HUES6 (cell line): Measurements from ENCODE around the gene MFAP4.

Source experiments
- H3K27ac ChIP-seq: 2 replicates; pipeline ENCODE4 v1.7.0; 2013; ENCODE audit warnings: low read depth, mild to moderate bottlenecking, low read length, inconsistent platforms
- H3K27me3 ChIP-seq: 2 replicates; pipeline ENCODE4 v1.6.1; 2013; ENCODE audit warnings: low read length; ENCODE audit not compliant: control insufficient read depth, insufficient read depth
- H3K36me3 ChIP-seq: 2 replicates; pipeline ENCODE4 v1.6.1; 2013; ENCODE audit warnings: low read length; ENCODE audit not compliant: control insufficient read depth, insufficient read depth
- H3K4me1 ChIP-seq: 2 replicates; pipeline ENCODE4 v1.6.1; 2013; ENCODE audit warnings: low read length; ENCODE audit not compliant: control insufficient read depth, insufficient read depth
- H3K4me3 ChIP-seq: 2 replicates; pipeline ENCODE4 v1.5.1; 2013; ENCODE audit warnings: low read depth, low read length
- H3K9ac ChIP-seq: one replicate; pipeline ENCODE4 v1.6.1; 2013; ENCODE audit warnings: mild to moderate bottlenecking, low read length
- H3K9me3 ChIP-seq: 2 replicates; pipeline ENCODE4 v1.6.1; 2013; ENCODE audit warnings: low read depth, low read length; ENCODE audit not compliant: control insufficient read depth, insufficient read depth

Gene MFAP4

DNA sequence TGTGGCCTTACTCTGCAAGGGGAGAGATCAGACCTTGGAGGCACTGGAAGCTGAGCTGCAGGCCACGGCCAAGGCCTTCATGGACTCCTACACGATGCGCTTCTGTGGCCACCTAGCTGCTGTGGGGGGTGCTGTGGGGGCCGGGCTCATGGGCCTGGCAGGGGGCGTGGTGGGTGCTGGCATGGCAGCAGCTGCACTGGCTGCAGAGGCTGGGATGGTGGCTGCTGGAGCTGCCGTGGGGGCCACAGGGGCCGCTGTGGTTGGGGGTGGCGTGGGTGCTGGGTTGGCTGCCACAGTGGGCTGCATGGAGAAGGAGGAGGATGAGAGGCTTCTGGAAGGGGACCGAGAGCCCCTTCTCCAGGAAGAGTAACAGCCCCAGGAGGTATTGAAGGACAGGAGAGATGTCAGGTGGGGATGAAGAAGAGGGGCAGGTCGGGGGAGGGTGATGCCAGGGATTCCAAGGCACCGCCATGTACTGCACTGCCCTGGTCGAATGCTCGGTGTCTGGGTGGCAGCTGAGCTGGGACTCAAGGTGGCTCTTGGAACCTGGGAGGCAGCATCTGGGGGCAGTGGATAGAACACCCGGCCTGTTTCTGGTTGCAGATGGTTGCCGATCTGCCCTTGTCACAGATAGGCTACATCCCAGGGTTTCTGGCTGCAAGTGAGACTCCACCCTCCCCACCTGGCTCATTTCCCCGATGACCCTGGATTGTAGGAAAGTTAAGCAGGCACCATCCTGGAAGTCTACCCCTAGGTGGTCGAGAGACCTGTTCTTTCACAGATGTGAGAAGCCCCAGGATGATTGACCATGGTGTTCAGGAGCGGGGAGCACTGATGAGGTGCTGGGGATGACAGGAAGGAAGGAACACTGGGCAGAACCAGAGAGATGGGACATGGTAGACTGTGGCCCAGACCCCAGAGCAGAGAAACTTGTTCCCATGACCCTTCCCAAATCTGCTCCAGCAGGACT is 29.1 kb upstream of the MFAP4 start:
- no peaks in the 10 kb centered on the region for H3K27me3 ChIP-seq
- no peak overlapping the region for H3K9ac ChIP-seq
- H3K4me3 ChIP-seq, result no peak overlapping the region
- peaks cover 5% of the 10 kb centered on the region for H3K4me1 ChIP-seq
- no peaks in the 10 kb centered on the region for H3K36me3 ChIP-seq
- no peak overlapping the region for H3K27ac ChIP-seq
- no peaks in the 10 kb centered on the region for H3K9me3 ChIP-seq

DNA sequence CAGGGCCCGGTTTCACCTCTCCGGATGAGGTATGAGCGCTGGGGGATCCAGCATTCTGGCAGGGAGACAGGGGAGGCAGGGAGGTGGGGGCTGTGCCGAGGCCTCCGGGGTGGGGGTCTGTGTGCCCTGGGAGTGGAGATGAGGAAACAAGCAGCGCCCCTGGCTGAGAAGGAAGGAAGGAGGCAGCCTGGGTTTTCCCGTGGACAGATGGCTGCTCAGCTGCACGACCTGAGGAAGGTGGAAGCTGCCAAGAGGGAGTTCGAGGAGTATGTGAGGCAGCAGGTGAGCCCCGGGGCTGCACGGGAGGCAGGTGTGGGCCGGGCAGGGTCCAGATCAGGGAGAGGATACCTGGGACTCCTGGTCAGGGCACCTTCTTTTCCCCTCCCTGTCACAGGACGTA is 28.3 kb upstream of the MFAP4 start:
- no peaks in the 10 kb centered on the region for H3K9me3 ChIP-seq
- H3K27ac ChIP-seq, result no peak overlapping the region
- no peaks in the 10 kb centered on the region for H3K27me3 ChIP-seq
- H3K9ac ChIP-seq, result no peak overlapping the region
- H3K36me3 ChIP-seq, result no peaks in the 10 kb centered on the region
- H3K4me3 ChIP-seq, result no peak overlapping the region
- peaks cover 10% of the 10 kb centered on the region for H3K4me1 ChIP-seq

DNA sequence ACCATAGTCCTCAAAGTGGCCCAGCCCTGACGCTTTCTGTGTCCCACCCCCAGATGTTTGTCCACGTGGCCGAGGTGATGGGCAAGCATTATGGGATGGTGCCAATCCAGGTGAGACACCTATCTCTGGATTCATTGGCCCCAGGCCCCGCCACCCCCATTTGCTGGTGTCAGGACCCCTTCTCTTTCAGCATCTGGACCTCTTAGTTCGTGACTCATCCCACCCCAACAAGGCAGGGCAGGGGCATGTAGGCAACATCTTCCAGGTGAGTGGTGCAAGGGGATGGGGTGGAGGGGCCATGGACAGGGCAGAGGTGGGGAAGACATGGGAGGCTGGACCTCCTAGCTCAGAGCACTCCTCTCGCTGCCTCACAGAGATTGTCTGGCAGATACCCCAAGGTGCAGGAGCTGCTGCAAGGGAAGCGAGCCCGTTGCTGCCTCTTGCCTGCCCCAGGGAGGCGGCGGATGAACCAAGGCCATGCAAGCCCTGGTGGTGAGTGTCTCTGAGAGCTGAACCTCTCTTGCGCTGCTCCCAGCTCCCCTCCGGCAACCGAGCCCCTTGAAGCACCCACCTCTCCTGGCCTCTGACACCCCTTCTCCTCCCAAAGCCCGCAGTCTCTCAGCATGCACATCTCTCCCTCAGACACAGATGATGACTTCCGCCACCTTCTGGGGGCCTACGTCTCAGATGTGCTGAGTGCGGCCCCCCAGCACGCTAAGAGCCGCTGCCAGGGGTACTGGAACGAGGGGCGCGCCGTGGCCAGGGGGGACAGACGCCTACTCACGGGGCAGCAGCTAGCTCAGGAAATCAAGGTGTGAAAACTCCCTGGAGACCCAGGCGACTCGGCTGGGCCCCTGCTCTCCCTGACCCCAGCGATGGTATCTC is 27.6 kb upstream of the MFAP4 start:
- Histone ChIP-seq H3K36me3 (no peaks in the 10 kb centered on the region), H3K27ac (no peak overlapping the region), H3K27me3 (no peaks in the 10 kb centered on the region), H3K4me3 (no peak overlapping the region), H3K9me3 (no peaks in the 10 kb centered on the region), H3K9ac (no peak overlapping the region), H3K4me1 (peaks cover 13% of the 10 kb centered on the region)

DNA sequence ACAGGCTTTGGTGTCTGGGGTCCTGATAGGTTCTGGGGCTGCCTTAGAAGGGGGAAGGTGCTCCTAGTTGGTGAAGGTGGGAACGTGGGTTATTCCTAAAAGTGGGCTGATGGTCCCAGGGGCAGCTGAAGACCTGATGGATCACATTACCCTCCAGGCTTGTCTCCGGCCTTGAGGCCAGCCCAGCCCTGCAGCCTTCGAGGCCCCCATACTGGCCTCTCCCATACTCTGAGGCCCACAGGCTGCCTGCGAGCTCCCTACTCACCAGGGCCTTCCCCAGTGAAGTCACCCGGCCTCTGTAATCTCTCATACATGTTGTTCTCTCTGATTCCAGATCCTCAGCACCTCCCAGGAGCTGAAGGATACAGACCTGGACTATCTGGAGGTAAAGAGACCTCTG is 26.8 kb upstream of the MFAP4 start:
- Histone ChIP-seq H3K9me3 (no peaks in the 10 kb centered on the region), H3K27me3 (no peaks in the 10 kb centered on the region), H3K4me1 (peaks cover 14% of the 10 kb centered on the region), H3K4me3 (no peak overlapping the region), H3K36me3 (no peaks in the 10 kb centered on the region), H3K27ac (no peak overlapping the region), H3K9ac (no peak overlapping the region)

DNA sequence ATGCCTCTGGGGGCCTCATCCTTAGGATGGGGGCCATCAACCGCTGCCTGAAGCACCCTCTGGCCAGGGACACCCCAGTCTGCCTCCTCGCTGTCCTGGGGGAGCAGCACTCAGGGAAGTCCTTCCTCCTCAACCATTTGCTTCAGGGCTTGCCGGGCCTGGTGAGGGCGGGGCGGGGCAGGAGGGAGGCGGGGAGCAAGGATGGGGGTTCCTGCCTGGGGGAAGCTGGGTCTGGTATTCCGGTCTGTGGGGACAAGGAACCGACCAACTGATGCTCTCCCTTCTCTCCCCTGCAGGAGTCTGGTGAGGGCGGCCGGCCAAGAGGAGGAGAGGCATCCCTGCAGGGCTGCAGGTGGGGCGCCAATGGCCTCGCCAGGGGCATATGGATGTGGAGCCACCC is 26.0 kb upstream of the MFAP4 start:
- no peaks in the 10 kb centered on the region for H3K9me3 ChIP-seq
- no peaks in the 10 kb centered on the region for H3K27me3 ChIP-seq
- no peak overlapping the region for H3K9ac ChIP-seq
- no peak overlapping the region for H3K4me3 ChIP-seq
- no peak overlapping the region for H3K27ac ChIP-seq
- no peaks in the 10 kb centered on the region for H3K36me3 ChIP-seq
- peaks cover 11% of the 10 kb centered on the region for H3K4me1 ChIP-seq

DNA sequence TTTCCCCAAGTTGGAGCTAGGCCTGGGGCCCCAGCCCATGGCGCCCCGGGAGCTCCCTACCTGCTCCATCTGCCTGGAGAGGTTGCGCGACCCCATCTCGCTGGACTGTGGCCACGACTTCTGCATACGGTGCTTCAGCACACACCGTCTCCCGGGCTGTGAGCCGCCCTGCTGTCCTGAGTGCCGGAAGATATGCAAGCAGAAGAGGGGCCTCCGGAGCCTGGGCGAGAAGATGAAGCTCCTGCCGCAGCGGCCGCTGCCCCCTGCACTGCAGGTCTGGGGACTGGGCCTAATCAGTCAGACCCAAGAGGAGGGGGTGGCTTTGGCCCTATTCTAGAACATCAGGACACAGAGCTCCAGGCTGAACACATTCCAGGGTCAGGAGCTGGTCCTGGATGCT is 25.5 kb upstream of the MFAP4 start:
- Histone ChIP-seq H3K9me3 (no peaks in the 10 kb centered on the region), H3K27ac (no peak overlapping the region), H3K36me3 (no peaks in the 10 kb centered on the region), H3K4me1 (peaks cover 11% of the 10 kb centered on the region), H3K9ac (no peak overlapping the region), H3K4me3 (no peak overlapping the region), H3K27me3 (no peaks in the 10 kb centered on the region)

DNA sequence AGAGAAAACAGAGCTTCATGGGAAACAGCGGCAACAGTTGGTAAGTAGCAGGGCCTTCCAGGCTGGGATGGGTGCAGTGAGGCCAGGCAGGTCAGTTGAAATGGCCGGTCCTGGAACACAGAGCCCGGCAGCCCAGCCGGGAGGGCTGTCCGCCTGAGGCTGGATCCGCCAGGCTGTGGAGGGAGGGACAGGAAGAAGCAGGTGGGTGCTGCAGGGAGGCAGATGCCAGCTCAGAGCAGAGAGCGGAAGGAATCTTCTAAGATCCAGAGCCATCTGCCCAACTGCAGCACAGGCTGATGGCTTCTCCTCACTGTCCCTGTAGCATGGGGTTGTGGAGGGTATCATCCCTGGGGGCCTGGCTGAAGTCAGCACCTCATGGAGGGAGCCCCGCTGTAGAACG is 24.6 kb upstream of the MFAP4 start:
- no peak overlapping the region for H3K9ac ChIP-seq
- H3K9me3 ChIP-seq, result no peaks in the 10 kb centered on the region
- no peak overlapping the region for H3K27ac ChIP-seq
- peaks cover 11% of the 10 kb centered on the region for H3K4me1 ChIP-seq
- no peaks in the 10 kb centered on the region for H3K27me3 ChIP-seq
- H3K4me3 ChIP-seq, result no peak overlapping the region
- H3K36me3 ChIP-seq, result no peaks in the 10 kb centered on the region

DNA sequence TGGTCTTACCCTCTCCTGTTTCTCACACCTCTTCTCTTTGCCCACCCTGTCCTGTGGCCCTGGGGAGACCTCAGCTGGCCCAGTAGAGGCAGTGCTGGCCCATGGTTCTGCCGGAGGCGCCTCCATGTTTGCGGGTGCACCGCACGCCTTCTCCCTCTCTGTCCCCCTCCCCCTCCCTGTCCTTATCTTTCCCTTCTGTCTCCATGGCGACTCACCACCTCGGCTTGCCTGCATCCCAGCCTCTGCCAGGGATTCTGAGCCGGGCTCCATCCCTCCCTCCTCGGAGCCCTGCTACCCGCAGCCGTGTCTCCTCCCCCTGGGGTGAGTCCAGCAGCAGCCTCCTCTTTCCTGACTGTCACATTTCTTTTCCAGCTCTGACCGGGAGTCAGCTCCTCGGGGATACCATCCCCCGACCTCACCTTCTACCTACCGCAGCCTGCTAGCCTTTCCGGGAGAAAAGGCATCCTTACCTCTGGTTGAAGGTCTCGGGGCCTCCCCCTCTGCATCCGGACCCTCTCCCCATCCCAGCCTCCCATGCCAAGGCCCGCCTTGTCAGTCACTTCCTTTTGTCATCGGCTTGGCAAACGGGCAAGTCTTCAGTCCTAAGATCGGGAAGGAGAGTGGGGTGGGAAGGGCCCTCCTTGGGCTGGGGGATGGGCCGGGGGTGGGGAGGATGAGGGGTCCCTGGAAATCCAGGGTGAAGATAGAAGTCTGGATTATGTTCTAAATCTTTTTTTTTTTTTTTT is 24.1 kb upstream of the MFAP4 start, which contains the start of gene RNF112:
Gene RNF112, plus strand, starts transcription at position 358 of the 746 bp plus-strand sequence. Its CDS starts 177 bp downstream, at position 535.
- no peak within 1 kb of the TSS for H3K27ac ChIP-seq
- no peaks in the 10 kb centered on the region for H3K9me3 ChIP-seq
- H3K4me3 ChIP-seq, result no peak within 1 kb of the TSS
- H3K4me1 ChIP-seq, result peaks cover 11% of the 10 kb centered on the region
- H3K9ac ChIP-seq, result no peak within 1 kb of the TSS
- H3K36me3 ChIP-seq, result no peaks in the 10 kb centered on the region
- no peaks in the 10 kb centered on the region for H3K27me3 ChIP-seq

DNA sequence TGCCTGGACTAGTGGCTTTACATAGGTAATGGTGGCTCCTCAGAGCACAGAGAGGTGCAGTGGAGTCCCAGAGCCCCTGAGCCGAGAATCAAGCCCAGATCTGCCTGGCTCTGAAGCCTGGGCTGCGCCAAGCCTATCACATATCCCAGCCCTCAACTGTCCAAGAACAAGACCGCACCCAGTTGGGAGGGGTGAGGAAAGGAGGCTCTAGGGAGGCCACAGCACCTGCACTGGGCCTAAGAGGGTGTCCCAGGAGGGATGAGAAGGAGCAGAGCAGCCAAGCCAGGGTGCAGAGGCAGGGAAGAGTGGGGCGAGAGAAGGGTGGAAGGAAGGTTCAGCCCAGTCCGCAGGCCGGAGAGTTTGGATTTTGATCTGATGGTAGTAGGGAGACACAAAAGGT is 23.1 kb upstream of the MFAP4 start:
- Histone ChIP-seq H3K9me3 (no peaks in the 10 kb centered on the region), H3K4me3 (no peak overlapping the region), H3K9ac (no peak overlapping the region), H3K36me3 (no peaks in the 10 kb centered on the region), H3K27ac (no peak overlapping the region), H3K27me3 (no peaks in the 10 kb centered on the region), H3K4me1 (peaks cover 11% of the 10 kb centered on the region)

DNA sequence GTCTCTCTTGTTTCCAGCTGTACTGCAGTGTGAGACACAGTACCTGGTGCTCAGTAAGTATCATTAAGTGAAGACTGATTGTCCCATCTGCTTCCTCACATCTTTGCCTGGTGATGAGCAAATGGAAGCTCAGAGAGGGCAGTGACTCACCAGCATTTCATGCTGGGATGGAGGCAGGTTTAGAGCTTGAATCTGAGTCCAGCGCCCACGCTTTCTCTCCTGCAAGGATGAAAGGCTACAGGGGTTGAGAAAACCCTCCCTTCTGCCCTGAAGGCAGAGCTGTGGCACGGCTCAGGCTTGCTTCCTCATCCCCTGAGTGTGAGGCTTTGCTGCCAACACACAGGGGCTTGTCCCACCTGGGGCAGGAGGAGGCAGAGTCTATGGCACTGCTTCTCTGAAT is 22.5 kb upstream of the MFAP4 start:
- Histone ChIP-seq H3K9me3 (no peaks in the 10 kb centered on the region), H3K27me3 (no peaks in the 10 kb centered on the region), H3K36me3 (no peaks in the 10 kb centered on the region), H3K4me3 (no peak overlapping the region), H3K9ac (peak overlapping the region; percentile 20), H3K27ac (no peak overlapping the region), H3K4me1 (peaks cover 11% of the 10 kb centered on the region)
